GM12878 (cell line): ENCODE results near the gene COL15A1. TPM values are rescaled to one million over a fixed set of nuclear protein-coding genes. Genes with fewer than 3 reads are reported as not detected.

Source experiments
- ATAC-seq: fragments of 200-7000 bp; cut with Tn5 transposase; 3 replicates; pipeline ENCODE4 v1.9.1; 2020; ENCODE audit warnings: mild to moderate bottlenecking, moderate library complexity
- BruUV-seq: library from RNA; stranded (reverse); fragments of 400-500 nt; replicated peaks from 2 replicates; lab custom pipeline; 2021; lab: Mats Ljungman, UMichigan
- CTCF ChIA-PET: fragments of 300-600 bp; sonication (Branson Sonifier 250); formaldehyde crosslinking; extraction: SDS; loops from one replicate; lab custom pipeline; 2021; ENCODE audit warnings: inconsistent platforms; lab: Yijun Ruan, JAX
- POLR2A ChIA-PET: fragments of 350-600 bp; formaldehyde crosslinking; extraction: SDS; loops from one replicate; lab custom pipeline; 2021; ENCODE audit warnings: inconsistent platforms; lab: Charles Lee
- RAD21 ChIA-PET: fragments of 300-600 bp; sonication (Branson Sonifier 250); formaldehyde crosslinking; loops from one replicate; lab custom pipeline; 2023; ENCODE audit warnings: antibody characterized with exemption; ENCODE audit not compliant: unreplicated experiment; lab: Charles Lee
- SMC1A ChIA-PET: fragments of 300-600 bp; sonication (Branson Sonifier 250); formaldehyde crosslinking; loops from one replicate; lab custom pipeline; 2023; ENCODE audit not compliant: unreplicated experiment, uncharacterized antibody; lab: Charles Lee
- DNase-seq: peaks from one replicate; pipeline ENCODE4 v3.0.0-alpha.2; 2011; ENCODE audit warnings: low read depth, low spot score
- FAIRE-seq: peaks from 3 replicates; lab custom pipeline; 2011; peaks lifted over from hg19 to GRCh38; lab: Jason Lieb, UNC
- H2AFZ ChIP-seq: 2 replicates; pipeline ENCODE4 v1.6.0; 2011; ENCODE audit warnings: low read depth, low read length, control low read depth; ENCODE audit not compliant: control insufficient read depth
- H3K27ac ChIP-seq: 2 replicates; pipeline ENCODE4 v1.5.1; 2011; ENCODE audit warnings: control low read depth; ENCODE audit not compliant: control insufficient read depth, insufficient read depth
- H3K27me3 ChIP-seq, 2 experiments: replicated peaks in 1 of 2; 2 replicates each; pipeline versions ENCODE4 v1.6.0 to v1.6.1; 2011; ENCODE audit warnings: low read length in 1 of 2; ENCODE audit not compliant: control insufficient read depth in 2 of 2, insufficient read depth in 2 of 2
- H3K36me3 ChIP-seq, 2 experiments: 2 replicates each; pipeline ENCODE4 v1.5.1; 2011; ENCODE audit warnings: low read length in 1 of 2; ENCODE audit not compliant: control insufficient read depth in 2 of 2, insufficient read depth in 2 of 2
- H3K4me1 ChIP-seq: 2 replicates; pipeline ENCODE4 v1.6.1; 2011; ENCODE audit warnings: mild to moderate bottlenecking, low read length, moderate library complexity, mixed read lengths; ENCODE audit not compliant: control insufficient read depth, insufficient read depth
- H3K4me2 ChIP-seq: 2 replicates; pipeline ENCODE4 v1.6.0; 2011; ENCODE audit warnings: control low read depth; ENCODE audit not compliant: control insufficient read depth, insufficient read depth
- H3K4me3 ChIP-seq: fragments of 200-600 bp; sonication (generic); 2 replicates; pipeline ENCODE4 v1.5.1; 2016
- H3K79me2 ChIP-seq: 2 replicates; pipeline ENCODE4 v1.6.0; 2011; ENCODE audit warnings: low read length; ENCODE audit not compliant: control insufficient read depth, insufficient read depth
- H3K9ac ChIP-seq: 2 replicates; pipeline ENCODE4 v1.8.0; 2011; ENCODE audit warnings: low read length, control low read depth, mixed read lengths; ENCODE audit not compliant: control insufficient read depth, insufficient read depth
- H3K9me3 ChIP-seq: replicated peaks from 3 replicates; pipeline ENCODE4 v1.5.1; 2011; ENCODE audit warnings: mild to moderate bottlenecking, low read length; ENCODE audit not compliant: control insufficient read depth, insufficient read depth
- H4K20me1 ChIP-seq: 2 replicates; pipeline ENCODE4 v1.6.0; 2011; ENCODE audit not compliant: control insufficient read depth, insufficient read depth
- EED ChIP-seq: sonication (generic); IDR thresholded peaks from 2 replicates; pipeline ENCODE4 v1.6.1; 2016; ENCODE audit warnings: antibody characterized with exemption, low read depth
- JUND ChIP-seq: IDR thresholded peaks from 2 replicates; pipeline ENCODE4 v1.6.1; 2012; ENCODE audit warnings: low read depth, mild to moderate bottlenecking, low read length, improper control_type of control experiment, moderate library complexity
- NBN ChIP-seq: fragments of 450-650 bp; IDR thresholded peaks from 2 replicates; pipeline ENCODE4 v1.6.1; 2016
- POLR2AphosphoS2 ChIP-seq: IDR thresholded peaks from 2 replicates; pipeline ENCODE4 v1.6.1; 2011; ENCODE audit warnings: low read depth, mild to moderate bottlenecking, low read length, improper control_type of control experiment, moderate library complexity
- POU2F2 ChIP-seq: IDR thresholded peaks from 3 replicates; pipeline ENCODE4 v1.6.1; 2011; ENCODE audit warnings: low read depth, mild to moderate bottlenecking, low read length, borderline replicate concordance
- RAD21 ChIP-seq: IDR thresholded peaks from 2 replicates; pipeline ENCODE4 v1.6.1; 2011; ENCODE audit warnings: mild to moderate bottlenecking, low read depth, low read length, moderate library complexity; ENCODE audit not compliant: insufficient read depth
- STAT3 ChIP-seq: IDR thresholded peaks from 2 replicates; pipeline ENCODE4 v1.6.1; 2011; ENCODE audit warnings: low read depth, low read length, improper control_type of control experiment
- SUPT20H ChIP-seq: IDR thresholded peaks from 2 replicates; pipeline ENCODE4 v1.6.1; 2011; ENCODE audit warnings: low read depth, mild to moderate bottlenecking, low read length, moderate library complexity, borderline replicate concordance; ENCODE audit not compliant: control insufficient read depth
- TAF1 ChIP-seq: IDR thresholded peaks from 2 replicates; pipeline ENCODE4 v1.6.1; 2011; ENCODE audit warnings: mild to moderate bottlenecking, low read depth, low read length, borderline replicate concordance
- WRNIP1 ChIP-seq: IDR thresholded peaks from 2 replicates; pipeline ENCODE4 v1.6.1; 2011; ENCODE audit warnings: low read depth, low read length, improper control_type of control experiment, borderline replicate concordance
- ZNF274 ChIP-seq: IDR thresholded peaks from one replicate; pipeline ENCODE4 v1.8.0; 2011; ENCODE audit not compliant: insufficient read length, insufficient read depth
- WGBS: methylation state at CpG from one replicate; pipeline ENCODE4 v1.1.6; 2016; ENCODE audit warnings: low lambda C conversion rate; ENCODE audit not compliant: insufficient replicate concordance, insufficient coverage; ENCODE audit errors: missing lambda C conversion rate; 5-methylcytosine and 5-hydroxymethylcytosine counted together
- in situ Hi-C: fragments of 300-500 bp; cut with MboI; formaldehyde crosslinking; loops from 9 replicates; pipeline ENCODE4 v1.14.3; 2018; ENCODE audit warnings: mixed read lengths
- intact Hi-C: fragments of 100-400 bp; cut with micrococcal nuclease; formaldehyde crosslinking; loops from one replicate; pipeline ENCODE4 v1.14.2; 2022; ENCODE audit not compliant: unreplicated experiment
- polyA plus RNA-seq, 11 experiments: library from polyadenylated mRNA; depleted of rRNA in 4 of 11; unstranded in 6 of 11; stranded (reverse) in 5 of 11; fragments of >200 nt; fragmentation: Nextera tagmentation in 4 of 11; fragmentation: Illumina TruSeq in 1 of 11; extraction: Ambion mirVana in 4 of 11; extraction: Trizol in 1 of 11; gene quantifications; 1 replicate in 1 of 11; 2 replicates in 10 of 11; pipeline versions ENCODE4 v1.2.1 to v1.2.3, GENCODE V29; 2011 to 2016; ENCODE audit warnings: inconsistent platforms in 2 of 11, missing spikeins in 2 of 11, low read depth in 1 of 11
- total RNA-seq, 4 experiments: library from RNA; depleted of rRNA in 3 of 4; stranded (reverse); fragments of >200 nt in 3 of 4; fragmentation: Illumina TruSeq in 1 of 4; extraction: Trizol in 1 of 4; gene quantifications; 2 replicates each; pipeline versions ENCODE4 v1.2.1 to v1.2.3, GENCODE V29; 2013 to 2021
- TF ChIP-seq, protein P1 (sequence below): fragments of 450-650 bp; IDR thresholded peaks from 2 replicates; pipeline ENCODE4 v1.6.1; 2017; ENCODE audit warnings: mild to moderate bottlenecking, moderate library complexity
- TF ChIP-seq, protein P2 (sequence below): IDR thresholded peaks from 2 replicates; pipeline ENCODE4 v1.6.1; 2011; ENCODE audit warnings: borderline replicate concordance, low read depth, mild to moderate bottlenecking, moderate library complexity, mixed read lengths, low read length; ENCODE audit not compliant: insufficient read depth; ENCODE audit errors: extremely low read length

COL15A1 gene
- total and polyA plus RNA-seq, 10 of the 15 experiments (the other 5 are each of a cell fraction or from before 2014, with no cell fraction given), result 0.01 to 0.28 (median 0.06) TPM; not detected in 2

DNA sequence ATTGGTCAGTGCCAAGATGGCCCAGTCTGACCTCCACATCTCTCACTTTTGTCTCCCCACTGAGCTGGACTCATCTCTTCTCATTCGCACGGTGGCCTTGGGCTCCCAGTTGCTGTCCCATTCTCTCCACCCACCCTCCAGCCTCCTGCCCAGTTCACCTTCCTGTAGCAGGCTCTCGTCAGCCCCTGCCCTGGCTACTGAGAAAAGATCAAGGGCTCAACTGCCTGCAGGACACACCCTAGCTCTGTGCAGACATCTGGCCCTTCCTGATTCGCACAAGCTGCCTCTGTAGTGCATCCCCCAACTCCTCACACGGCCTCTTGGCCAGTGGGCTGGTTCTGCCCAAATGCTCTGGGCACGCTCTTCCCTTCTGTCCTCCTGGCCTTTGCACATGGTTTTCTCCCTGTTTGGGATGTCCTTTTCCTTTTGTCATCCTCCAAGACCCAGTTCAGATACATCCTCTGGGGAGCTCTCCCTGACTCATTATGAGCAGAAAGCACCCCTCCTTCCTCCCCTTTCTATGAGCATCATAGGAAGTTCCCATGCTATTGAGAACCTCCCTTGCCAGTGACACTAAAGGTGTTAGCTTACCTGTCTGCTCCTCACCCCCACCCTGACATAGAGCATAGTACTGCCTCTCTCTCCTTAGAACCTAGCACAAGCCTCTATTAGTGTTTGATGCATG, 82.7 kb downstream of the COL15A1 start:
- H2AFZ ChIP-seq, result no peak overlapping the region
- ChIA-PET SMC1A (interaction anchor here (1.8 kb wide), 1 partner anchor 115 kb away, joined by 10 read pairs; no protein-coding TSS in a partner anchor), CTCF (interaction anchor here (0.9 to 1.5 kb wide), 2 partner anchors 13 to 115 kb away, joined by 4 read pairs; no protein-coding TSS in a partner anchor), RAD21 (no interaction called here), POLR2A (no interaction called here)
- no peak for FAIRE-seq
- intact Hi-C loops, result no loop called here
- DNase-seq, result no peak
- H3K36me3 ChIP-seq, result no peaks in the 10 kb centered on the region
- BruUV-seq, result no TSS peak
- no peak for TF ChIP-seq POU2F2
- TF ChIP-seq, protein P1, sequence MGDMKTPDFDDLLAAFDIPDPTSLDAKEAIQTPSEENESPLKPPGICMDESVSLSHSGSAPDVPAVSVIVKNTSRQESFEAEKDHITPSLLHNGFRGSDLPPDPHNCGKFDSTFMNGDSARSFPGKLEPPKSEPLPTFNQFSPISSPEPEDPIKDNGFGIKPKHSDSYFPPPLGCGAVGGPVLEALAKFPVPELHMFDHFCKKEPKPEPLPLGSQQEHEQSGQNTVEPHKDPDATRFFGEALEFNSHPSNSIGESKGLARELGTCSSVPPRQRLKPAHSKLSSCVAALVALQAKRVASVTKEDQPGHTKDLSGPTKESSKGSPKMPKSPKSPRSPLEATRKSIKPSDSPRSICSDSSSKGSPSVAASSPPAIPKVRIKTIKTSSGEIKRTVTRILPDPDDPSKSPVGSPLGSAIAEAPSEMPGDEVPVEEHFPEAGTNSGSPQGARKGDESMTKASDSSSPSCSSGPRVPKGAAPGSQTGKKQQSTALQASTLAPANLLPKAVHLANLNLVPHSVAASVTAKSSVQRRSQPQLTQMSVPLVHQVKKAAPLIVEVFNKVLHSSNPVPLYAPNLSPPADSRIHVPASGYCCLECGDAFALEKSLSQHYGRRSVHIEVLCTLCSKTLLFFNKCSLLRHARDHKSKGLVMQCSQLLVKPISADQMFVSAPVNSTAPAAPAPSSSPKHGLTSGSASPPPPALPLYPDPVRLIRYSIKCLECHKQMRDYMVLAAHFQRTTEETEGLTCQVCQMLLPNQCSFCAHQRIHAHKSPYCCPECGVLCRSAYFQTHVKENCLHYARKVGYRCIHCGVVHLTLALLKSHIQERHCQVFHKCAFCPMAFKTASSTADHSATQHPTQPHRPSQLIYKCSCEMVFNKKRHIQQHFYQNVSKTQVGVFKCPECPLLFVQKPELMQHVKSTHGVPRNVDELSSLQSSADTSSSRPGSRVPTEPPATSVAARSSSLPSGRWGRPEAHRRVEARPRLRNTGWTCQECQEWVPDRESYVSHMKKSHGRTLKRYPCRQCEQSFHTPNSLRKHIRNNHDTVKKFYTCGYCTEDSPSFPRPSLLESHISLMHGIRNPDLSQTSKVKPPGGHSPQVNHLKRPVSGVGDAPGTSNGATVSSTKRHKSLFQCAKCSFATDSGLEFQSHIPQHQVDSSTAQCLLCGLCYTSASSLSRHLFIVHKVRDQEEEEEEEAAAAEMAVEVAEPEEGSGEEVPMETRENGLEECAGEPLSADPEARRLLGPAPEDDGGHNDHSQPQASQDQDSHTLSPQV, result no peak
- no peak for TF ChIP-seq WRNIP1
- no peak for TF ChIP-seq JUND
- no peak for TF ChIP-seq NBN
- no peak for TF ChIP-seq RAD21
- TF ChIP-seq TAF1, result no peak
- TF ChIP-seq ZNF274, result no peak
- no peak for TF ChIP-seq POLR2AphosphoS2
- no peak for TF ChIP-seq EED
- no peak for TF ChIP-seq SUPT20H
- TF ChIP-seq, protein P2, sequence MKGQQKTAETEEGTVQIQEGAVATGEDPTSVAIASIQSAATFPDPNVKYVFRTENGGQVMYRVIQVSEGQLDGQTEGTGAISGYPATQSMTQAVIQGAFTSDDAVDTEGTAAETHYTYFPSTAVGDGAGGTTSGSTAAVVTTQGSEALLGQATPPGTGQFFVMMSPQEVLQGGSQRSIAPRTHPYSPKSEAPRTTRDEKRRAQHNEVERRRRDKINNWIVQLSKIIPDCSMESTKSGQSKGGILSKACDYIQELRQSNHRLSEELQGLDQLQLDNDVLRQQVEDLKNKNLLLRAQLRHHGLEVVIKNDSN, result no peak
- TF ChIP-seq STAT3, result no peak
- H3K4me2 ChIP-seq, result no peak overlapping the region
- H3K9ac ChIP-seq, result no peak overlapping the region
- no peaks in the 10 kb centered on the region for H3K9me3 ChIP-seq
- H3K4me3 ChIP-seq, result no peak overlapping the region
- H3K79me2 ChIP-seq, result no peaks in the 10 kb centered on the region
- H3K27ac ChIP-seq, result no peak overlapping the region
- 41% methylated on average over 6 of the region's 6 CpGs for WGBS
- H3K27me3 ChIP-seq, result peaks cover 0 to 5% of the 10 kb centered on the region in 2 experiments; a peak in 2 of 4 replicates
- no peaks in the 10 kb centered on the region for H3K4me1 ChIP-seq
- in situ Hi-C loops, result no loop called here
- no peaks in the 10 kb centered on the region for H4K20me1 ChIP-seq
- no peak for ATAC-seq
